NCI-H2029 treated with DMSO at 0.1 percent for 48 hours (cell line): ENCODE results near the gene SIRT1.
"Not testable (repeated sequence)": the region's sequence is repeated elsewhere in the genome, so short reads cannot be mapped to it uniquely, and the experiment has no call there.

Source experiments
- DNase-seq: peaks from one replicate; lab custom pipeline; 2025; lab: John Stamatoyannopoulos, UW

SIRT1 gene

DNA sequence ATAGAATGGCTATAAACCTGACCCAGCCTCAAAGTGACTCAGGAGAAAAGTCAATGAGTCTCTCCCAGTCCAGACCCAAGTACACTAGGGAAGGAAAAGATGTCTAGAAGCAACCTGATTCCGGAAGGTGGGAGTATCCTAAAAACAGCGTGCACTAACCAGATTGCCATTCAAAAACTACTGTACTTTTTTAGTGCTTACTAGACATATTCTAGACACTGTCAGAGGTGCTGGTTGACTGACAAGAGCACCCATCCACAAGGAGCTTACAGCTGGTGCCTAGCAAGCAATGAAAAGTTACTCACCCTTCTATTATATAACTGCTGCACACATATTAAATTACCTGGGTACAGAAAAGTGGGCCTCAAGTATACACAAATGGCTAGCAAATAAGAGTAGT, 81.0 kb downstream of the SIRT1 start:
- DNase-seq: no peak

GRCh38 chr10:67966035-67966434, 81.6 kb downstream of the SIRT1 start:
- DNase-seq: not testable (repeated sequence)
